DOHH2 (cell line): ENCODE data around the gene SELENON.

ENCODE experiments used
- H3F3A ChIP-seq: fragments of 200-600 bp; sonication (generic), shearing (Covaris generic); 2 replicates; pipeline ENCODE4 v1.6.0; 2016; ENCODE audit warnings: antibody characterized with exemption, mild to moderate bottlenecking; ENCODE audit not compliant: control insufficient read depth, insufficient read depth
- H3K27ac ChIP-seq: fragments of 200-600 bp; sonication (generic); 2 replicates; pipeline ENCODE4 v1.5.1; 2014; ENCODE audit warnings: low read depth, mild to moderate bottlenecking, low read length, moderate library complexity
- H3K27me3 ChIP-seq: fragments of 200-600 bp; sonication (generic); 2 replicates; pipeline ENCODE4 v1.6.1; 2014; ENCODE audit warnings: mild to moderate bottlenecking, low read length, mixed read lengths; ENCODE audit not compliant: control insufficient read depth
- H3K36me3 ChIP-seq: fragments of 200-600 bp; sonication (generic); 2 replicates; pipeline ENCODE4 v1.6.1; 2014; ENCODE audit warnings: mild to moderate bottlenecking, low read length, moderate library complexity, mixed read lengths; ENCODE audit not compliant: control insufficient read depth
- H3K4me1 ChIP-seq: fragments of 200-600 bp; sonication (generic); 2 replicates; pipeline ENCODE4 v1.6.1; 2014; ENCODE audit warnings: mild to moderate bottlenecking, low read length, mixed read lengths; ENCODE audit not compliant: control insufficient read depth
- H3K4me2 ChIP-seq: fragments of 200-600 bp; sonication (generic); 2 replicates; pipeline ENCODE4 v1.6.0; 2014; ENCODE audit warnings: mild to moderate bottlenecking, low read length, moderate library complexity
- H3K4me3 ChIP-seq: fragments of 200-600 bp; sonication (generic); 2 replicates; pipeline ENCODE4 v1.5.1; 2014; ENCODE audit warnings: mild to moderate bottlenecking, low read length, mixed read lengths
- H3K79me2 ChIP-seq: fragments of 200-600 bp; sonication (generic); 2 replicates; pipeline ENCODE4 v1.6.1; 2014; ENCODE audit warnings: mild to moderate bottlenecking, low read length, mixed read lengths; ENCODE audit not compliant: control insufficient read depth
- H3K9me2 ChIP-seq: fragments of 200-600 bp; sonication (generic); replicated peaks from 2 replicates; pipeline ENCODE4 v1.6.1; 2014; ENCODE audit warnings: mild to moderate bottlenecking, low read length, mixed read lengths; ENCODE audit not compliant: control insufficient read depth
- H3K9me3 ChIP-seq: fragments of 200-600 bp; sonication (generic); 2 replicates; pipeline ENCODE4 v1.6.1; 2014; ENCODE audit warnings: antibody characterized with exemption, low read length, mixed read lengths; ENCODE audit not compliant: control insufficient read depth, insufficient read depth
- H4K20me1 ChIP-seq: fragments of 200-600 bp; sonication (generic); 2 replicates; pipeline ENCODE4 v1.6.0; 2014; ENCODE audit warnings: low read depth, mild to moderate bottlenecking, antibody characterized with exemption, low read length, moderate library complexity; ENCODE audit not compliant: control insufficient read depth, insufficient read depth
- EZH2phosphoT487 ChIP-seq: fragments of 200-600 bp; sonication (generic); IDR thresholded peaks from 2 replicates; pipeline ENCODE4 v1.6.1; 2017; ENCODE audit warnings: borderline replicate concordance, mild to moderate bottlenecking, antibody characterized with exemption, low read length, moderate library complexity, mixed read lengths
- TF ChIP-seq, protein P1 (sequence below): fragments of 200-600 bp; sonication (generic); IDR thresholded peaks from one replicate; pipeline ENCODE4 v1.5.1; 2014; ENCODE audit warnings: antibody characterized with exemption, mild to moderate bottlenecking, low read depth, low read length; ENCODE audit not compliant: poor library complexity, severe bottlenecking

The SELENON gene

DNA sequence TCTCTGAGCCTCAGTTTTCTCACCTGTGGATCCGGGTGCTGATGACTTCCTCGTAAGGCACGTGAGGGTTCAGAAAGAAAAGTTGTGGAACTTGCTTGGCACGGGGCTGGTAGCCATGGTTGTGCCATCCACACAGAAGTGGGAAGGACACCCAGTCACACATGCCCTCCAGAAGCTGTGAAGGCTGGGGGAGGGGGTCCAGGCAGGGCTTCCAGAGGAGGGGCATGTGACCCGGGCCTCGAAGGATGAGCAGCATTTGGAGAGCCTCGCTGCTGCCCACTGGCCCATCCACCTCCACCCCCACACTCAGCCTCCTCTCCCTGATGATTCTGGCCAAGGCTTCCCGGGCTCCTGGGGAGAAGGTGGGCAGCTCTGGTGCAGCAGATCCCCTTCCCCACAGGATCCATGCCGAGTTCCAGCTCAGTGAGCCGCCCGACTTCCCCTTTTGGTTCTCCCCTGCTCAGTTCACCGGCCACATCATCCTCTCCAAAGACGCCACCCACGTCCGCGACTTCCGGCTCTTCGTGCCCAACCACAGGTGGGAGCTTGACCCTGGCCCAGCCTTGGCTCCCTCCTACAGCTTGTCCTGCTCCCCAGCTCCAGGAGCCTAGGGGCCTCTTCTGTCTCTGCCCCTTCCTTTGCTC lies 9.4 kb downstream of the SELENON start:
- TF ChIP-seq, protein P1, sequence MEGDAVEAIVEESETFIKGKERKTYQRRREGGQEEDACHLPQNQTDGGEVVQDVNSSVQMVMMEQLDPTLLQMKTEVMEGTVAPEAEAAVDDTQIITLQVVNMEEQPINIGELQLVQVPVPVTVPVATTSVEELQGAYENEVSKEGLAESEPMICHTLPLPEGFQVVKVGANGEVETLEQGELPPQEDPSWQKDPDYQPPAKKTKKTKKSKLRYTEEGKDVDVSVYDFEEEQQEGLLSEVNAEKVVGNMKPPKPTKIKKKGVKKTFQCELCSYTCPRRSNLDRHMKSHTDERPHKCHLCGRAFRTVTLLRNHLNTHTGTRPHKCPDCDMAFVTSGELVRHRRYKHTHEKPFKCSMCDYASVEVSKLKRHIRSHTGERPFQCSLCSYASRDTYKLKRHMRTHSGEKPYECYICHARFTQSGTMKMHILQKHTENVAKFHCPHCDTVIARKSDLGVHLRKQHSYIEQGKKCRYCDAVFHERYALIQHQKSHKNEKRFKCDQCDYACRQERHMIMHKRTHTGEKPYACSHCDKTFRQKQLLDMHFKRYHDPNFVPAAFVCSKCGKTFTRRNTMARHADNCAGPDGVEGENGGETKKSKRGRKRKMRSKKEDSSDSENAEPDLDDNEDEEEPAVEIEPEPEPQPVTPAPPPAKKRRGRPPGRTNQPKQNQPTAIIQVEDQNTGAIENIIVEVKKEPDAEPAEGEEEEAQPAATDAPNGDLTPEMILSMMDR, result no peak
- no peak for TF ChIP-seq EZH2phosphoT487
- H3F3A ChIP-seq, result no peaks in the 10 kb centered on the region
- no peaks in the 10 kb centered on the region for H3K36me3 ChIP-seq
- H3K27me3 ChIP-seq, result no peaks in the 10 kb centered on the region
- H3K79me2 ChIP-seq, result no peaks in the 10 kb centered on the region
- no peaks in the 10 kb centered on the region for H3K9me3 ChIP-seq
- peak overlapping the region; percentile 24; the same call in 1 of the 2 replicates for H3K4me3 ChIP-seq
- peak overlapping the region; percentile 57 for H3K4me2 ChIP-seq
- no peak overlapping the region for H3K27ac ChIP-seq
- peaks cover 22% of the 10 kb centered on the region for H3K4me1 ChIP-seq
- 0 out of 2 replicates have a peak, but pooled peaks cover 4% of the 10 kb centered on the region for H4K20me1 ChIP-seq
- no peaks in the 10 kb centered on the region for H3K9me2 ChIP-seq

DNA sequence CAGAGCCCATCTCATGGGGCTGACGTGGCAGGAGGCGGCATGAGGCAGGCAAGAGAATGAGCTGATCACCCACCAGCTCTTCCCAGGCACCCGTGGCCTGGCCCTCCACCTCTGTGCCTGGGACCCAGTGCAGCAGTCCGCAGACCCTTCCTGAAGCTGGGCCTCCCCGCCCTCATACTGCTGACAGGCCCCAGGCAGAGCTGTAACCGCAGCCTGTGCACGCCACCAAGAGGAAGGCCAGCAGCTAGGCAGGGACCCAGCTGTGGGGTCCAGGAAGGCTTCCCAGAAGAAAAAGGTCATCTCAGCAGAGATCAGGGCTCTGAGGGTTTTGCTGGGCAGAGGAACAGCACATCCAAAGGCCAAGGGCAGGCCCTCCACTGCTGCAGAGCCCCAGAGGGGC lies 9.9 kb downstream of the SELENON start:
- no peak overlapping the region for H3K27ac ChIP-seq
- H3K79me2 ChIP-seq, result no peaks in the 10 kb centered on the region
- no peaks in the 10 kb centered on the region for H3K9me2 ChIP-seq
- H3K36me3 ChIP-seq, result no peaks in the 10 kb centered on the region
- peak overlapping the region; percentile 24; the same call in 1 of the 2 replicates for H3K4me3 ChIP-seq
- no peaks in the 10 kb centered on the region for H3K27me3 ChIP-seq
- H3F3A ChIP-seq, result no peaks in the 10 kb centered on the region
- H3K4me2 ChIP-seq, result peak overlapping the region; percentile 57
- TF ChIP-seq, protein P1, result no peak
- no peak for TF ChIP-seq EZH2phosphoT487
- H4K20me1 ChIP-seq, result 0 out of 2 replicates have a peak, but pooled peaks cover 4% of the 10 kb centered on the region
- H3K4me1 ChIP-seq, result peaks cover 22% of the 10 kb centered on the region
- no peaks in the 10 kb centered on the region for H3K9me3 ChIP-seq

DNA sequence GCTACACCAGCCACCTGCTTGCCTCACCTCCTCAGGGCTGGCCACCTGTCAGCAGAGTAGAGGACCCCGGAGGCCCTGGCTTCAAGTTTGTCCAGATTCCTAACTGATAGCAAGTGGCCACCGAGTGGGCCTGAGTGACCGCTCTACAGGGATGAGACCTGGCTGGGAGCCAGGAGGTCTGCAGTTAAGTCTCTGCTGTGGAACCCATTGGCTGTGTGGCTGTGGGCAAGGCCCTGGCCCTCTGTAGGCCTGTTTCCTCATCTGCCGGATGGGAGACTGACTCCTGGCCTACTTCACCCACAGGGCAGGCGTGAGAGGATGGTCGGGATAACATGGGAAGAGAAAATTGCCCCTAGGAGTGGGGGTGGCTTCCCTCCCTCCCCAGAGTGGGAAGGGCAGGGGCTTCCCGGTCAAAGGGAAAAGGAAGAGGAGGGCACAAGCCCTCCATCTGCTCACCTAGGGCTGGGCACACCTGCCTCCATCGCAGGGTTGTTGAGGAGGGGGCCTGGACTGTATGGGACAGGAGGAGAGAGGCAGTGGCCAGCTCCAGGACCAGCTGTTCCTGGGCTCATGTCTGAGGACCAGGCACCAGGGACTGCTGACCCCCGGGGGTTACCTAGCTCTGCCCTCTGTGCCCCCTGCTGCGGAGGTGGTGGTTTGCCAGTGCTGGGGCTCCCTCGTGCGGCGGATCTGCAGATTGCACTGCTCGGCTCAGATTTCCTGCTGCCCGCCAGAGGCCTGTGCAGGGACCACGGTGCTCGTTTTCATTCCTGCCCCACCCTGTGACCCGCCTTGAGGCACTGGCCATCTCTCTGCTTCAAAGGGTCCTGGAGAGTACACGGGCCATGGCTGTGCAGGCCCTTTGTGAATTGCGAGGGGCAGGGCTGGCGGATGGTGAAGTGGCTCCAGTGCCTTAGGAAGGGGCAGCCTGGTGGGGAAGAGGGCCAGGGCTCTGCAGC lies 10.6 kb downstream of the SELENON start:
- no peaks in the 10 kb centered on the region for H3K9me2 ChIP-seq
- TF ChIP-seq, protein P1, result peak; percentile 98
- no peak for TF ChIP-seq EZH2phosphoT487
- no peak overlapping the region for H3K4me3 ChIP-seq
- H3K79me2 ChIP-seq, result no peaks in the 10 kb centered on the region
- no peaks in the 10 kb centered on the region for H3K9me3 ChIP-seq
- H3K27ac ChIP-seq, result no peak overlapping the region
- H3K36me3 ChIP-seq, result no peaks in the 10 kb centered on the region
- H3F3A ChIP-seq, result no peaks in the 10 kb centered on the region
- H3K4me2 ChIP-seq, result peak overlapping the region; percentile 57
- no peaks in the 10 kb centered on the region for H4K20me1 ChIP-seq
- no peaks in the 10 kb centered on the region for H3K27me3 ChIP-seq
- peaks cover 22% of the 10 kb centered on the region for H3K4me1 ChIP-seq
